SJSA1 (cell line): ENCODE measurements around the gene APP. TPM values are rescaled to one million over a fixed set of nuclear protein-coding genes. Genes with fewer than 3 reads are reported as not detected.
"Not testable (repeated sequence)": the region's sequence is repeated elsewhere in the genome, so short reads cannot be mapped to it uniquely, and the experiment has no call there.

ENCODE experiments used
- DNase-seq, 2 experiments: peaks; one replicate each; pipeline ENCODE4 v3.0.0-alpha.2; 2015 to 2020; ENCODE audit warnings: low spot score in 2 of 2, low read depth in 1 of 2
- H3K27ac ChIP-seq: fragments of 250-450 bp; sonication (Bioruptor Pico); 2 replicates; pipeline ENCODE4 v1.5.1; 2020; ENCODE audit warnings: mild to moderate bottlenecking, moderate library complexity
- H3K27me3 ChIP-seq: fragments of 250-450 bp; sonication (Bioruptor Pico); replicated peaks from 2 replicates; pipeline ENCODE4 v1.5.1; 2020; ENCODE audit warnings: mild to moderate bottlenecking, moderate library complexity
- H3K36me3 ChIP-seq: fragments of 250-450 bp; sonication (Bioruptor Pico); 2 replicates; pipeline ENCODE4 v1.5.1; 2020; ENCODE audit warnings: mild to moderate bottlenecking
- H3K4me1 ChIP-seq: fragments of 250-450 bp; sonication (Bioruptor Pico); replicated peaks from 2 replicates; pipeline ENCODE4 v1.6.1; 2021; ENCODE audit warnings: mild to moderate bottlenecking
- H3K4me3 ChIP-seq: fragments of 250-450 bp; sonication (Bioruptor Pico); 2 replicates; pipeline ENCODE4 v1.5.1; 2020; ENCODE audit warnings: mild to moderate bottlenecking
- H3K9me3 ChIP-seq: fragments of 250-450 bp; sonication (Bioruptor Pico); replicated peaks from 2 replicates; pipeline ENCODE4 v1.5.1; 2020; ENCODE audit warnings: mild to moderate bottlenecking
- total RNA-seq: library from RNA; depleted of rRNA; stranded (reverse); fragments of >200 nt; shearing (Covaris generic); gene quantifications from 2 replicates; pipeline ENCODE4 v1.2.3, GENCODE V29; 2014

The APP gene
- total RNA-seq, 1 experiment from 2014 or later: 221 TPM

- DNase-seq: no peak
Observed at GRCh38 chr21:25925064-25925800, 245.3 kb downstream of the APP start.

GRCh38 chr21:25918152-25918551 lies 252.4 kb downstream of the APP start:
- H3K4me1 ChIP-seq, DNase-seq, H3K36me3 ChIP-seq, H3K27ac ChIP-seq, H3K9me3 ChIP-seq, H3K27me3 ChIP-seq, H3K4me3 ChIP-seq: not testable (repeated sequence)

More at GRCh38 chr21:25925064-25925800, 245.3 kb downstream of the APP start:
- Histone ChIP-seq H3K9me3 (no peaks in the 10 kb centered on the region), H3K36me3 (no peaks in the 10 kb centered on the region), H3K4me3 (no peak overlapping the region), H3K27ac (no peak overlapping the region), H3K4me1 (peaks cover 9% of the 10 kb centered on the region), H3K27me3 (no peaks in the 10 kb centered on the region)

GRCh38 chr21:25916226-25916625 lies 254.3 kb downstream of the APP start:
- Histone ChIP-seq H3K4me1 (no peaks in the 10 kb centered on the region), H3K4me3 (no peak overlapping the region), H3K36me3 (no peaks in the 10 kb centered on the region; the same call in 1 of the 2 replicates), H3K27ac (no peak overlapping the region), H3K27me3 (no peaks in the 10 kb centered on the region), H3K9me3 (no peaks in the 10 kb centered on the region)
- DNase-seq: no peak

- DNase-seq: no peak
- Histone ChIP-seq H3K27ac (no peak overlapping the region), H3K9me3 (no peaks in the 10 kb centered on the region), H3K27me3 (no peaks in the 10 kb centered on the region), H3K36me3 (peaks cover 3% of the 10 kb centered on the region; the same call in 1 of the 2 replicates), H3K4me1 (no peaks in the 10 kb centered on the region), H3K4me3 (no peak overlapping the region)
Observed at GRCh38 chr21:25913479-25913878, 257.1 kb downstream of the APP start.

- Histone ChIP-seq H3K4me1 (no peaks in the 10 kb centered on the region), H3K27ac (no peak overlapping the region), H3K9me3 (no peaks in the 10 kb centered on the region), H3K27me3 (no peaks in the 10 kb centered on the region), H3K4me3 (no peak overlapping the region), H3K36me3 (peaks cover 3% of the 10 kb centered on the region; the same call in 1 of the 2 replicates)
- no peak for DNase-seq
Observed at GRCh38 chr21:25912402-25912746, 258.2 kb downstream of the APP start.

- Histone ChIP-seq H3K9me3 (no peaks in the 10 kb centered on the region), H3K27ac (no peak overlapping the region), H3K4me3 (no peak overlapping the region), H3K4me1 (no peaks in the 10 kb centered on the region), H3K36me3 (peaks cover 3% of the 10 kb centered on the region; the same call in 1 of the 2 replicates), H3K27me3 (no peaks in the 10 kb centered on the region)
- no peak for DNase-seq
Observed at GRCh38 chr21:25911730-25912401, 258.7 kb downstream of the APP start.

GRCh38 chr21:25910809-25911208 lies 259.8 kb downstream of the APP start:
- Histone ChIP-seq H3K36me3 (peaks cover 9% of the 10 kb centered on the region; the same call in 1 of the 2 replicates), H3K4me1 (no peaks in the 10 kb centered on the region), H3K27ac (no peak overlapping the region), H3K27me3 (no peaks in the 10 kb centered on the region), H3K4me3 (no peak overlapping the region), H3K9me3 (no peaks in the 10 kb centered on the region)
- DNase-seq: no peak

GRCh38 chr21:25909341-25909740 lies 261.2 kb downstream of the APP start:
- H3K27ac ChIP-seq: no peak overlapping the region
- H3K27me3 ChIP-seq: no peaks in the 10 kb centered on the region
- no peaks in the 10 kb centered on the region for H3K9me3 ChIP-seq
- peaks cover 9% of the 10 kb centered on the region; the same call in 1 of the 2 replicates for H3K36me3 ChIP-seq
- H3K4me1 ChIP-seq: no peaks in the 10 kb centered on the region
- DNase-seq: no peak
- no peak overlapping the region for H3K4me3 ChIP-seq

- no peaks in the 10 kb centered on the region for H3K27me3 ChIP-seq
- DNase-seq: no peak
Observed at GRCh38 chr21:25908495-25908894, 262.1 kb downstream of the APP start.

GRCh38 chr21:25907573-25908275 lies 262.8 kb downstream of the APP start:
- no peaks in the 10 kb centered on the region for H3K4me1 ChIP-seq
- H3K36me3 ChIP-seq: peaks cover 13% of the 10 kb centered on the region
- DNase-seq: no peak
- no peaks in the 10 kb centered on the region for H3K9me3 ChIP-seq
- H3K27ac ChIP-seq: no peak overlapping the region
- no peak overlapping the region for H3K4me3 ChIP-seq
- no peaks in the 10 kb centered on the region for H3K27me3 ChIP-seq

More at GRCh38 chr21:25908495-25908894, 262.1 kb downstream of the APP start:
- H3K4me1 ChIP-seq: no peaks in the 10 kb centered on the region
- no peak overlapping the region for H3K27ac ChIP-seq
- H3K9me3 ChIP-seq: no peaks in the 10 kb centered on the region
- peaks cover 13% of the 10 kb centered on the region for H3K36me3 ChIP-seq
- H3K4me3 ChIP-seq: no peak overlapping the region

- no peaks in the 10 kb centered on the region for H3K27me3 ChIP-seq
- H3K27ac ChIP-seq: no peak overlapping the region
- no peak overlapping the region for H3K4me3 ChIP-seq
- DNase-seq: no peak
- no peaks in the 10 kb centered on the region for H3K9me3 ChIP-seq
- H3K4me1 ChIP-seq: no peaks in the 10 kb centered on the region
- H3K36me3 ChIP-seq: peaks cover 13% of the 10 kb centered on the region
Observed at GRCh38 chr21:25906587-25906986, 264.0 kb downstream of the APP start.

GRCh38 chr21:25905126-25905525 lies 265.4 kb downstream of the APP start:
- DNase-seq: no peak
- H3K4me1 ChIP-seq: no peaks in the 10 kb centered on the region
- H3K27ac ChIP-seq: no peak overlapping the region
- no peaks in the 10 kb centered on the region for H3K27me3 ChIP-seq
- H3K9me3 ChIP-seq: no peaks in the 10 kb centered on the region
- peaks cover 10% of the 10 kb centered on the region for H3K36me3 ChIP-seq
- H3K4me3 ChIP-seq: no peak overlapping the region

GRCh38 chr21:25904044-25904695 lies 266.4 kb downstream of the APP start:
- no peak for DNase-seq
- Histone ChIP-seq H3K4me1 (no peaks in the 10 kb centered on the region), H3K27me3 (no peaks in the 10 kb centered on the region), H3K4me3 (no peak overlapping the region), H3K27ac (no peak overlapping the region), H3K9me3 (no peaks in the 10 kb centered on the region), H3K36me3 (peaks cover 10% of the 10 kb centered on the region)
